Ovary (tissue), 1 donor: ENCODE measurements around the gene ADAMTS12.

Experiments used
- EP300 ChIP-seq: sonication (generic); formaldehyde crosslinking; IDR thresholded peaks from one replicate; pipeline ENCODE4 v1.6.1; 2017; ENCODE audit warnings: antibody characterized with exemption
- POLR2A ChIP-seq: fragments of 450-650 bp; IDR thresholded peaks from one replicate; pipeline ENCODE4 v1.6.1; 2017; ENCODE audit warnings: antibody characterized with exemption, mild to moderate bottlenecking, moderate library complexity

- TF ChIP-seq POLR2A (no peak), EP300 (no peak)
These were observed 47.9 kb upstream of the ADAMTS12 start for GRCh38 chr5:33939556-33940262.
